ENCODE results near the gene REXO1.

REXO1 gene

DNA sequence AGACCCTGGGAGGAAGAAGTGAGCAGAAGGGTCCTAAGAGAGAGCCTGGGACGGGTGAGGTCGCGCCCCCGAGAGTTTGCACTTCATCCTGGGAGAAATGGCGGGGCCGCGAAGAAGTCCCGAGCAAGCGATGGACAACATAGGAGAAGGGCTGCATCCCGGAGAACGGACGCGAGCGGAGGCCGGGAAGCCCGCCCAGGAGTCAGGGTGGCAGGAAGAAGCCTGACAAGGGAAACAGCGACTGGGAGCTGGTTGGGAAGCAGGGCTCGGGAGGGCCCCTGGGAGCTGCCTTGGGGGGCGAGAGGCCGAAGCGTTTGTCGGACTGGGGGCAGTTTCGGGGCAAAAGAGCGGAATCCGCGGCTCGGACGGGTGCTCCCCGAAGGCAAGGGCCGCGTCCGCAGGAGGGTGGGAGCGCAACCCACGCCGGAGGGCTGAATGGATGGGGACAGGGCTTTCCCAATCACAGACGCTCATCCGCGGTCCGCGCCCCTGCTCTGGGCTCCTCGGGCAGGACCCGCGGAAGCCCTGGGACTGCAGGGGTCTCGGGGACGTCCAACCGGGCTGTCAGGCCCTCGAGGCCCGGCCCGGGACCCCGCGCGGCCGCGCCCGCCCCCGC, 36.5 kb upstream of the REXO1 start:
- Histone ChIP-seq H3K4me1 (ENCODE audit: insufficient read depth, low read length, poor library complexity, severe bottlenecking) (peaks cover 32% of the 10 kb centered on the region), H3K36me3 (ENCODE audit: insufficient read depth, low read length) (no peaks in the 10 kb centered on the region), H3K79me2 (ENCODE audit: insufficient read depth, low read length) (peaks cover 48% of the 10 kb centered on the region), H3K9me3 (ENCODE audit: insufficient read depth, low read depth, low read length) (no peaks in the 10 kb centered on the region), H3F3A (ENCODE audit: low read depth) (no peaks in the 10 kb centered on the region), H4K20me1 (ENCODE audit: insufficient read depth, low read length, poor library complexity, severe bottlenecking) (peaks cover 38% of the 10 kb centered on the region), H2AFZ (ENCODE audit: low read length) (no peak overlapping the region), H3K9me2 (replicated peaks; ENCODE audit: low read depth, low read length) (no peaks in the 10 kb centered on the region), H3K4me3 (ENCODE audit: low read length, poor library complexity, severe bottlenecking) (peak overlapping the region; percentile 97), H3K27me3 (ENCODE audit: insufficient read depth, low read length, poor library complexity, severe bottlenecking) (no peaks in the 10 kb centered on the region), H3K4me2 (ENCODE audit: low read depth, low read length, poor library complexity, severe bottlenecking) (peak overlapping the region; percentile 84), H3K9ac (ENCODE audit: low read depth, low read length, poor library complexity, severe bottlenecking) (peak overlapping the region; percentile 85)
- TF ChIP-seq, protein P1, sequence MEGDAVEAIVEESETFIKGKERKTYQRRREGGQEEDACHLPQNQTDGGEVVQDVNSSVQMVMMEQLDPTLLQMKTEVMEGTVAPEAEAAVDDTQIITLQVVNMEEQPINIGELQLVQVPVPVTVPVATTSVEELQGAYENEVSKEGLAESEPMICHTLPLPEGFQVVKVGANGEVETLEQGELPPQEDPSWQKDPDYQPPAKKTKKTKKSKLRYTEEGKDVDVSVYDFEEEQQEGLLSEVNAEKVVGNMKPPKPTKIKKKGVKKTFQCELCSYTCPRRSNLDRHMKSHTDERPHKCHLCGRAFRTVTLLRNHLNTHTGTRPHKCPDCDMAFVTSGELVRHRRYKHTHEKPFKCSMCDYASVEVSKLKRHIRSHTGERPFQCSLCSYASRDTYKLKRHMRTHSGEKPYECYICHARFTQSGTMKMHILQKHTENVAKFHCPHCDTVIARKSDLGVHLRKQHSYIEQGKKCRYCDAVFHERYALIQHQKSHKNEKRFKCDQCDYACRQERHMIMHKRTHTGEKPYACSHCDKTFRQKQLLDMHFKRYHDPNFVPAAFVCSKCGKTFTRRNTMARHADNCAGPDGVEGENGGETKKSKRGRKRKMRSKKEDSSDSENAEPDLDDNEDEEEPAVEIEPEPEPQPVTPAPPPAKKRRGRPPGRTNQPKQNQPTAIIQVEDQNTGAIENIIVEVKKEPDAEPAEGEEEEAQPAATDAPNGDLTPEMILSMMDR (conservative IDR thresholded peaks at IDR 0.05; ENCODE audit: low read length) = no peak
- no peak for TF ChIP-seq EZH2phosphoT487 (IDR thresholded peaks at IDR 0.05; ENCODE audit: borderline replicate concordance)

DNA sequence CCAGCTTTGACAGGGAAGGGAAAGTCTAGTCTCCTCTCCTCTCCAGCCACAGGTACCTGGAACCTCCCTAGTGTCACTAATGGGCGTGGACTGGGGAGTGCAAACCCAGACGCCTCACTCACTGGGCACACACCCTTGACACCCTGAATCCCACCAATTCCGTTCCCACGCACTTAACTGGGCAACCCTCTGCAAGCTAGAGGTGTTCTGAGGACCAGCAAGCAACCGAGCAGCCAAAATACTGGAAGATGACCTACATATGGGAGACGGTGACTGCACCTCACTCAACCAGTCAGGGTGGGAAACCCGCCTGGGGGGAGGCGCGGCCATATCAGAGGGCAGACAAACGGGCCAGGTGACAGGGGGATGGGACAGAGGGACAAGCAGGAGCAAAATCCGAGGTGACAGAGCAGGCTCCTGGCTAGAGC, 36.0 kb upstream of the REXO1 start:
- peaks cover 32% of the 10 kb centered on the region for H3K4me1 ChIP-seq (ENCODE audit: insufficient read depth, low read length, poor library complexity, severe bottlenecking)

DNA sequence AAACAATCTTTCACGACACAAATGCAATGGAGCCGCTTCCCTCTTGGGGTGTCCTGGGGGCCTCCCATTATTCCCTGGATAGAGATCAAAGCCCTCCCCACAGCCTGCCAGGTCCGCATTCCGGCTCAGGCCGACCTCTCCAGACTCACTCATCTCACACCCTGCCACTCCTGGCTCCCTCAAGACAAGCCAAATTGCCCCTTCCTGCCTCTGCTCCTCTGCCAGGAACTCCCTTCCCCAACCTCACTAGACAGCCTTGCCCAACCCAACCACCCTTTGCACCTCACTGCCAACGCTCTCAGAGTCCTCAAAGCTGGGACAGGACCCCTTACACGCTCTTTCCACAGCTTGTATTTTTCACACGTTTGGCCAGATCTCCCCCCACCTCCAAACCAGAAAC, 35.5 kb upstream of the REXO1 start:
- Histone ChIP-seq H3K9me2 (replicated peaks; ENCODE audit: low read depth, low read length) (no peaks in the 10 kb centered on the region), H4K20me1 (ENCODE audit: insufficient read depth, low read length, poor library complexity, severe bottlenecking) (peaks cover 38% of the 10 kb centered on the region), H3K79me2 (ENCODE audit: insufficient read depth, low read length) (peaks cover 48% of the 10 kb centered on the region), H3K4me3 (ENCODE audit: low read length, poor library complexity, severe bottlenecking) (peak overlapping the region; percentile 97), H2AFZ (ENCODE audit: low read length) (no peak overlapping the region), H3K9ac (ENCODE audit: low read depth, low read length, poor library complexity, severe bottlenecking) (peak overlapping the region; percentile 85), H3K4me1 (ENCODE audit: insufficient read depth, low read length, poor library complexity, severe bottlenecking) (peaks cover 32% of the 10 kb centered on the region), H3K36me3 (ENCODE audit: insufficient read depth, low read length) (no peaks in the 10 kb centered on the region), H3K27me3 (ENCODE audit: insufficient read depth, low read length, poor library complexity, severe bottlenecking) (no peaks in the 10 kb centered on the region), H3K4me2 (ENCODE audit: low read depth, low read length, poor library complexity, severe bottlenecking) (peak overlapping the region; percentile 84), H3F3A (ENCODE audit: low read depth) (no peaks in the 10 kb centered on the region), H3K9me3 (ENCODE audit: insufficient read depth, low read depth, low read length) (no peaks in the 10 kb centered on the region)
- TF ChIP-seq, protein P1 (conservative IDR thresholded peaks at IDR 0.05; ENCODE audit: low read length) = no peak
- TF ChIP-seq EZH2phosphoT487 (IDR thresholded peaks at IDR 0.05; ENCODE audit: borderline replicate concordance) = no peak

More for the DNA sequence above, 36.0 kb upstream of the REXO1 start:
- no peaks in the 10 kb centered on the region for H3K9me3 ChIP-seq (ENCODE audit: insufficient read depth, low read depth, low read length)
- H3K9ac ChIP-seq (ENCODE audit: low read depth, low read length, poor library complexity, severe bottlenecking) = peak overlapping the region; percentile 85
- no peaks in the 10 kb centered on the region for H3K9me2 ChIP-seq (replicated peaks; ENCODE audit: low read depth, low read length)
- H3F3A ChIP-seq (ENCODE audit: low read depth) = no peaks in the 10 kb centered on the region
- H2AFZ ChIP-seq (ENCODE audit: low read length) = no peak overlapping the region
- H3K4me2 ChIP-seq (ENCODE audit: low read depth, low read length, poor library complexity, severe bottlenecking) = peak overlapping the region; percentile 84
- peaks cover 38% of the 10 kb centered on the region for H4K20me1 ChIP-seq (ENCODE audit: insufficient read depth, low read length, poor library complexity, severe bottlenecking)
- TF ChIP-seq, protein P1 (conservative IDR thresholded peaks at IDR 0.05; ENCODE audit: low read length) = no peak
- no peak for TF ChIP-seq EZH2phosphoT487 (IDR thresholded peaks at IDR 0.05; ENCODE audit: borderline replicate concordance)
- peak overlapping the region; percentile 97 for H3K4me3 ChIP-seq (ENCODE audit: low read length, poor library complexity, severe bottlenecking)
- H3K36me3 ChIP-seq (ENCODE audit: insufficient read depth, low read length) = no peaks in the 10 kb centered on the region
- H3K79me2 ChIP-seq (ENCODE audit: insufficient read depth, low read length) = peaks cover 48% of the 10 kb centered on the region
- no peaks in the 10 kb centered on the region for H3K27me3 ChIP-seq (ENCODE audit: insufficient read depth, low read length, poor library complexity, severe bottlenecking)
